HepG2 (cell line): ENCODE data around the gene TPPP2. TPM values are rescaled to one million over a fixed set of nuclear protein-coding genes. Genes with fewer than 3 reads are reported as not detected.

Experiments used
- ARID5B ChIP-seq: IDR thresholded peaks from 2 replicates; pipeline ENCODE4 v1.4.0; 2020; ENCODE audit warnings: mild to moderate bottlenecking, missing genetic modification reagents
- ETV5 ChIP-seq: IDR thresholded peaks from 2 replicates; pipeline ENCODE4 v1.6.1; 2018; ENCODE audit warnings: missing biosample characterization, missing genetic modification reagents, inconsistent platforms, borderline replicate concordance
- GFI1 ChIP-seq: sonication (generic); formaldehyde crosslinking; IDR thresholded peaks from 2 replicates; pipeline ENCODE4 v1.5.0; 2020; ENCODE audit warnings: missing genetic modification reagents, mild to moderate bottlenecking, borderline replicate concordance
- KAT8 ChIP-seq: IDR thresholded peaks from 2 replicates; pipeline ENCODE4 v1.6.1; 2016; ENCODE audit warnings: missing genetic modification reagents, missing compliant biosample characterization
- KLF11 ChIP-seq: IDR thresholded peaks from 2 replicates; pipeline ENCODE4 v1.6.1; 2016; ENCODE audit warnings: missing compliant biosample characterization
- MAX ChIP-seq: IDR thresholded peaks from 2 replicates; pipeline ENCODE4 v1.6.1; 2012; ENCODE audit warnings: inconsistent platforms
- NR2F1 ChIP-seq, 2 experiments: fragments of 450-650 bp in 1 of 2; formaldehyde crosslinking in 1 of 2; IDR thresholded peaks; 2 replicates each; pipeline versions ENCODE4 v1.5.0 to v1.6.1; 2016 to 2020; ENCODE audit warnings: mild to moderate bottlenecking in 1 of 2, missing compliant biosample characterization in 1 of 2, missing genetic modification reagents in 1 of 2, moderate library complexity in 1 of 2
- SIN3A ChIP-seq: IDR thresholded peaks from 2 replicates; pipeline ENCODE4 v1.6.1; 2011; ENCODE audit warnings: low read depth, mild to moderate bottlenecking, control low read depth, low read length, borderline replicate concordance
- SMARCE1 ChIP-seq: fragments of 450-650 bp; IDR thresholded peaks from 2 replicates; pipeline ENCODE4 v1.6.1; 2017; ENCODE audit warnings: borderline replicate concordance
- SOX13 ChIP-seq, 3 experiments: fragments of 450-650 bp in 1 of 3; sonication (generic) in 1 of 3; formaldehyde crosslinking in 1 of 3; IDR thresholded peaks in 2 of 3; conservative IDR thresholded peaks in 1 of 3; 2 replicates each; pipeline versions ENCODE4 v1.5.0 to v1.6.1; 2016 to 2020; ENCODE audit warnings: antibody characterized with exemption in 1 of 3, mild to moderate bottlenecking in 1 of 3, missing compliant biosample characterization in 1 of 3, missing genetic modification reagents in 1 of 3, moderate library complexity in 1 of 3
- TRIM22 ChIP-seq: fragments of 450-650 bp; IDR thresholded peaks from 2 replicates; pipeline ENCODE4 v1.6.1; 2017
- WIZ ChIP-seq: sonication (generic); formaldehyde crosslinking; IDR thresholded peaks from 2 replicates; pipeline ENCODE4 v1.5.1; 2020; ENCODE audit warnings: mild to moderate bottlenecking, missing genetic modification reagents
- ZBTB21 ChIP-seq: sonication (generic); formaldehyde crosslinking; IDR thresholded peaks from 2 replicates; pipeline ENCODE4 v1.4.0; 2020; ENCODE audit warnings: missing genetic modification reagents
- ZBTB26 ChIP-seq: IDR thresholded peaks from 2 replicates; pipeline ENCODE4 v1.6.1; 2016; ENCODE audit warnings: missing compliant biosample characterization, missing genetic modification reagents, borderline replicate concordance
- ZFP91 ChIP-seq: sonication (generic); formaldehyde crosslinking; IDR thresholded peaks from 2 replicates; pipeline ENCODE4 v1.9.0; 2022; ENCODE audit warnings: missing genetic modification reagents, mild to moderate bottlenecking, borderline replicate concordance
- ZFY ChIP-seq: sonication (generic); formaldehyde crosslinking; IDR thresholded peaks from 2 replicates; pipeline ENCODE4 v1.4.0; 2020; ENCODE audit warnings: missing genetic modification reagents
- ZNF20 ChIP-seq: sonication (generic); formaldehyde crosslinking; IDR thresholded peaks from 2 replicates; pipeline ENCODE4 v1.4.0; 2020; ENCODE audit warnings: mild to moderate bottlenecking, moderate library complexity, missing genetic modification reagents
- ZNF235 ChIP-seq: sonication (generic); formaldehyde crosslinking; IDR thresholded peaks from 2 replicates; pipeline ENCODE4 v1.8.1; 2023; ENCODE audit warnings: mild to moderate bottlenecking, missing genetic modification reagents, borderline replicate concordance
- ZNF441 ChIP-seq: sonication (generic); formaldehyde crosslinking; IDR thresholded peaks from 2 replicates; pipeline ENCODE4 v1.7.0; 2021; ENCODE audit warnings: missing genetic modification reagents, borderline replicate concordance
- ZNF879 ChIP-seq: sonication (generic); formaldehyde crosslinking; IDR thresholded peaks from 2 replicates; pipeline ENCODE4 v1.8.1; 2023; ENCODE audit warnings: missing genetic modification reagents
- polyA plus RNA-seq, 8 experiments: library from polyadenylated mRNA; depleted of rRNA in 3 of 8; stranded (reverse) in 7 of 8; unstranded in 1 of 8; fragments of >200 nt; fragmentation: Illumina TruSeq in 4 of 8; extraction: Trizol in 4 of 8; gene quantifications; 2 replicates each; pipeline versions ENCODE4 v1.2.1 to v1.2.3, GENCODE V29; 2011 to 2016; ENCODE audit warnings: low read depth in 4 of 8, missing spikeins in 1 of 8, mixed read lengths in 1 of 8; ENCODE audit not compliant: insufficient read depth in 1 of 8
- total RNA-seq, 5 experiments: library from RNA; depleted of rRNA; stranded (reverse); fragments of >200 nt; fragmentation: Illumina TruSeq; extraction: Trizol; gene quantifications; 2 replicates each; pipeline ENCODE4 v1.2.3, GENCODE V29; 2016; ENCODE audit warnings: low read depth in 1 of 5

Gene TPPP2
- total and polyA plus RNA-seq, 2 of the 13 experiments (the other 11 are each of a cell fraction or from before 2014, with no cell fraction given) = 0.58 to 4.2 TPM

GRCh38 chr14:21024585-21025370, 5.2 kb upstream of the TPPP2 start, which contains the start of gene NDRG2 (continued):
- TF ChIP-seq ZBTB21 (CRISPR knock-in tag) = no peak
- no peak for TF ChIP-seq WIZ (CRISPR knock-in tag)
- TF ChIP-seq SMARCE1 = no peak
- peak; percentile 88 for TF ChIP-seq GFI1
- TF ChIP-seq SOX13 (IDR thresholded peaks at IDR 0.05) = no peak; the same call in 1 of the 2 replicates
- peak in 1 of 2 experiments; percentile 47; a peak in 2 of 4 replicates for TF ChIP-seq SOX13 (CRISPR knock-in tag; conservative IDR thresholded peaks at IDR 0.05 in 1 of 2, IDR thresholded peaks at IDR 0.05 in 1 of 2)
- 0 out of 2 replicates have a peak, but pooled peaks have one; percentile 39 for TF ChIP-seq ZBTB26
- peak; percentile 56 for TF ChIP-seq ARID5B (CRISPR knock-in tag)
- peak; percentile 65 for TF ChIP-seq MAX
- peak; percentile 62 for TF ChIP-seq KAT8
- no peak for TF ChIP-seq KLF11 (CRISPR knock-in tag)
- 0 out of 4 replicates have a peak, but pooled peaks of 1 of the 2 experiments have one; percentile 7 for TF ChIP-seq NR2F1 (CRISPR knock-in tag; IDR thresholded peaks at IDR 0.05)
- TF ChIP-seq ZNF441 (CRISPR knock-in tag) = peak; percentile 88
- TF ChIP-seq TRIM22 = no peak
- TF ChIP-seq ZFP91 (CRISPR knock-in tag) = peak; percentile 87
- TF ChIP-seq ZNF879 = peak; percentile 82; the same call in 1 of the 2 replicates
- peak; percentile 91 for TF ChIP-seq ZFY
- peak; percentile 58; the same call in 1 of the 2 replicates for TF ChIP-seq SIN3A
- TF ChIP-seq ETV5 (CRISPR knock-in tag) = peak; percentile 49; the same call in 1 of the 2 replicates
- peak; percentile 95; the same call in 1 of the 2 replicates for TF ChIP-seq ZNF235 (CRISPR knock-in tag)
- 0 out of 2 replicates have a peak, but pooled peaks have one; percentile 26 for TF ChIP-seq ZNF20 (CRISPR knock-in tag)
